LHCN-M2 (cell line): ENCODE data around the gene TRAK1. TPM values are rescaled to one million over a fixed set of nuclear protein-coding genes. Genes with fewer than 3 reads are reported as not detected.

ENCODE experiments used
- DNase-seq: peaks from one replicate; pipeline ENCODE4 v3.0.0-alpha.2; 2012; ENCODE audit warnings: low read depth
- total RNA-seq: library from RNA; depleted of rRNA; stranded (reverse); fragments of >200 nt; gene quantifications from 2 replicates; pipeline ENCODE4 v1.2.3, GENCODE V29; 2014

The TRAK1 gene
- total RNA-seq, 1 experiment from 2014 or later, result 20.7 TPM

GRCh38 chr3:42230860-42231259 is 139.7 kb downstream of the TRAK1 start:
- no peak for DNase-seq

- no peak for DNase-seq
Measured at GRCh38 chr3:42235532-42235931, 144.4 kb downstream of the TRAK1 start.

GRCh38 chr3:42236611-42237010 is 145.5 kb downstream of the TRAK1 start:
- DNase-seq, result no peak

GRCh38 chr3:42246091-42246490 is 154.9 kb downstream of the TRAK1 start:
- no peak for DNase-seq

- DNase-seq, result peak; percentile 52
Measured at GRCh38 chr3:42247576-42248027, 156.4 kb downstream of the TRAK1 start.

- no peak for DNase-seq
Measured at GRCh38 chr3:42250761-42251160, 159.6 kb downstream of the TRAK1 start.

- no peak for DNase-seq
Measured at GRCh38 chr3:42254566-42254965, 163.4 kb downstream of the TRAK1 start.

- peak; percentile 49 for DNase-seq
Measured at GRCh38 chr3:42256135-42256819, 165.1 kb downstream of the TRAK1 start.

GRCh38 chr3:42257007-42257406 is 165.8 kb downstream of the TRAK1 start:
- no peak for DNase-seq

GRCh38 chr3:42262525-42262924 is 171.4 kb downstream of the TRAK1 start:
- no peak for DNase-seq

- DNase-seq, result no peak
Measured at GRCh38 chr3:42263354-42264346, 172.5 kb downstream of the TRAK1 start.

- DNase-seq, result no peak
Measured at GRCh38 chr3:42264399-42265058, 173.4 kb downstream of the TRAK1 start.

- no peak for DNase-seq
Measured at GRCh38 chr3:42265059-42265991, 174.2 kb downstream of the TRAK1 start.

- no peak for DNase-seq
Measured at GRCh38 chr3:42266085-42266484, 174.9 kb downstream of the TRAK1 start, which contains the start of gene CCK. Gene CCK (minus strand): TSS chr3:42266185. CDS start chr3:42263630, 2,555 bp downstream.

GRCh38 chr3:42267878-42268277 is 176.7 kb downstream of the TRAK1 start:
- DNase-seq, result no peak

GRCh38 chr3:42269647-42270046 is 178.5 kb downstream of the TRAK1 start:
- no peak for DNase-seq

GRCh38 chr3:42270561-42270960 is 179.4 kb downstream of the TRAK1 start:
- no peak for DNase-seq

GRCh38 chr3:42271786-42272185 is 180.6 kb downstream of the TRAK1 start:
- no peak for DNase-seq

- DNase-seq, result no peak
Measured at GRCh38 chr3:42273361-42273760, 182.2 kb downstream of the TRAK1 start.

GRCh38 chr3:42274266-42274665 is 183.1 kb downstream of the TRAK1 start:
- no peak for DNase-seq

GRCh38 chr3:42275217-42275616 is 184.1 kb downstream of the TRAK1 start:
- no peak for DNase-seq
